COR-L47 (cell line): ENCODE measurements around the gene CSPG4.
"Not testable (repeated sequence)": the region's sequence is repeated elsewhere in the genome, so short reads cannot be mapped to it uniquely, and the experiment has no call there.

Experiments
- DNase-seq: peaks from one replicate; lab custom pipeline; 2025; lab: John Stamatoyannopoulos, UW

The CSPG4 gene

GRCh38 chr15:75704618-75705017, 8.0 kb downstream of the CSPG4 start:
- no peak for DNase-seq

GRCh38 chr15:75704263-75704615, 8.4 kb downstream of the CSPG4 start:
- no peak for DNase-seq

- DNase-seq: not testable (repeated sequence)
Observed at GRCh38 chr15:75703440-75704262, 9.0 kb downstream of the CSPG4 start.

GRCh38 chr15:75702436-75702835, 10.2 kb downstream of the CSPG4 start:
- DNase-seq: no peak

GRCh38 chr15:75701071-75702003, 11.3 kb downstream of the CSPG4 start:
- DNase-seq: not testable (repeated sequence)

GRCh38 chr15:75699961-75700874, 12.4 kb downstream of the CSPG4 start:
- not testable (repeated sequence) for DNase-seq

- DNase-seq: not testable (repeated sequence)
Observed at GRCh38 chr15:75699517-75699916, 13.1 kb downstream of the CSPG4 start.

- DNase-seq: not testable (repeated sequence)
Observed at GRCh38 chr15:75697974-75698747, 14.5 kb downstream of the CSPG4 start.

- no peak for DNase-seq
Observed at GRCh38 chr15:75697523-75697922, 15.1 kb downstream of the CSPG4 start.

GRCh38 chr15:75696854-75697259, 15.8 kb downstream of the CSPG4 start:
- DNase-seq: no peak

GRCh38 chr15:75696311-75696720, 16.3 kb downstream of the CSPG4 start:
- no peak for DNase-seq

GRCh38 chr15:75695634-75696310, 16.9 kb downstream of the CSPG4 start:
- DNase-seq: no peak

GRCh38 chr15:75695220-75695619, 17.4 kb downstream of the CSPG4 start:
- no peak for DNase-seq

- DNase-seq: peak; percentile 50
Observed at GRCh38 chr15:75694241-75695182, 18.1 kb downstream of the CSPG4 start.

GRCh38 chr15:75693501-75694240, 19.0 kb downstream of the CSPG4 start:
- no peak for DNase-seq

GRCh38 chr15:75693028-75693427, 19.6 kb downstream of the CSPG4 start:
- DNase-seq: not testable (repeated sequence)

- DNase-seq: not testable (repeated sequence)
Observed at GRCh38 chr15:75692311-75692710, 20.3 kb downstream of the CSPG4 start.

- not testable (repeated sequence) for DNase-seq
Observed at GRCh38 chr15:75689429-75689828, 23.2 kb downstream of the CSPG4 start.
